Heart left ventricle (tissue), 16 donors: ENCODE data around the gene WFDC2. TPM values are rescaled to one million over a fixed set of nuclear protein-coding genes. Genes with fewer than 3 reads are reported as not detected.

Experiments used
- ATAC-seq, 4 donors: fragments of 200-7000 bp; cut with Tn5 transposase; one replicate each; pipeline ENCODE4 v1.9.1; 2020 to 2022; ENCODE audit warnings: moderate library complexity in 4 of 4, mild to moderate bottlenecking in 3 of 4, moderate number of reproducible peaks in 1 of 4
- DNase-seq, 5 donors: peaks; one replicate each; pipeline ENCODE4 v3.0.0-alpha.2; 2020
- H3K27ac ChIP-seq, 12 donors: fragments of 200-600 bp; sonication (generic) in 4 of 12; one replicate each; pipeline versions ENCODE4 v1.5.0 to v1.8.0; 2016 to 2022; ENCODE audit warnings: mild to moderate bottlenecking in 2 of 12
- H3K27me3 ChIP-seq, 9 donors: fragments of 200-600 bp; sonication (generic) in 2 of 9; one replicate each; pipeline versions ENCODE4 v1.5.1 to v1.8.0; 2016 to 2022; ENCODE audit warnings: mild to moderate bottlenecking in 3 of 9
- H3K36me3 ChIP-seq, 9 donors: fragments of 200-600 bp; sonication (generic) in 2 of 9; one replicate each; pipeline versions ENCODE4 v1.5.0 to v1.8.0; 2018 to 2022; ENCODE audit warnings: mild to moderate bottlenecking in 2 of 9
- H3K4me1 ChIP-seq, 12 donors: fragments of 200-600 bp; sonication (generic) in 4 of 12; one replicate each; pipeline versions ENCODE4 v1.5.0 to v1.8.0; 2016 to 2022; ENCODE audit warnings: mild to moderate bottlenecking in 3 of 12
- H3K4me3 ChIP-seq, 12 donors: fragments of 200-600 bp; sonication (generic) in 4 of 12; one replicate each; pipeline versions ENCODE4 v1.5.0 to v1.8.0; 2017 to 2022; ENCODE audit warnings: mild to moderate bottlenecking in 9 of 12, moderate library complexity in 4 of 12
- H3K9me3 ChIP-seq, 12 donors: fragments of 200-600 bp; sonication (generic) in 4 of 12; one replicate each; pipeline versions ENCODE4 v1.5.0 to v1.8.0; 2016 to 2022; ENCODE audit warnings: mild to moderate bottlenecking in 1 of 12
- POLR2A ChIP-seq, 2 donors: fragments of 450-650 bp; IDR thresholded peaks; one replicate each; pipeline ENCODE4 v1.6.1; 2017; ENCODE audit warnings: antibody characterized with exemption in 2 of 2, mild to moderate bottlenecking in 2 of 2, moderate library complexity in 2 of 2
- WGBS, 4 donors: extraction: QIAGEN DNeasy Blood & Tissue Kit in 2 of 4; methylation state at CpG; one replicate each; pipeline versions ENCODE4 v1.1.5 to v1.1.7; 2013 to 2018; 5-methylcytosine and 5-hydroxymethylcytosine counted together
- intact Hi-C, 10 donors: fragments of 100-400 bp; cut with DNase I; formaldehyde crosslinking; loops; one replicate each; pipeline versions ENCODE4 v1.11.1 to v1.14.2; 2022
- long read RNA-seq, 3 donors: library from polyadenylated mRNA; unstranded; transcript quantifications; one replicate each; pipeline ENCODE4 v2.0.0, GENCODE V29; 2020 to 2021
- polyA plus RNA-seq, 2 donors: library from polyadenylated mRNA; stranded (reverse); fragments of 200-250 nt; gene quantifications; one replicate each; pipeline ENCODE4 v1.2.3, GENCODE V29; 2013
- total RNA-seq, 9 donors: library from RNA; depleted of rRNA in 2 of 9; stranded (reverse); fragments of >200 nt in 2 of 9; fragmentation: NEBNext Ultra II Directional in 3 of 9; extraction: Animal tissue kit (Norgen Biotek cat#: 25700) in 3 of 9; gene quantifications; one replicate each; pipeline versions ENCODE4 v1.1.0 to v1.2.4, GENCODE V29; 2016 to 2023
- TF ChIP-seq, protein P1 (sequence below), 12 donors: fragments of 200-600 bp; sonication (generic) in 4 of 12; IDR thresholded peaks; one replicate each; pipeline versions ENCODE4 v1.5.0 to v1.8.0; 2018 to 2022; ENCODE audit warnings: antibody characterized with exemption in 12 of 12, mild to moderate bottlenecking in 5 of 12
- donor health status: ischemic (EF 13 %, LVEDD 7.1; RV severe dilation, severe dysfunction).
- donor health status: healthy with polysubstance abuse.
- donor health status: DM: no; HTN: yes; CAD: no.
- donor health status: DM: no; HTN: no; CAD: no.
- donor health status: ischemic (EF 25% LVEDD 6.9; RV normal size, moderate dysfunction).
- donor health status: ischemic (EF 25% LVEDD 5.7; RV mildly dilated, moderate dysfunction).
- donor health status: healthy.
- donor health status: DM: yes; HTN: yes; CAD: no.
- donor health status: ischemic (EF 35%, LVEDD 5.7; RV mildly dilated, moderate dysfunction).
- donor health status: nonischemic (EF 11% LVEDD 7.7; RV severe dilation, severe dysfunction).
- donor health status: DM: yes; HTN: yes; CAD: no.
- donor health status: PGD.
- donor health status: ischemic (EF 29% LVEDD 5.4; RV normal size, mild dysfunction).
- donor health status: nonischemic (EF 23%, LVEDD 6.1; RV moderate dilation, normal function).

WFDC2 gene, protein sequence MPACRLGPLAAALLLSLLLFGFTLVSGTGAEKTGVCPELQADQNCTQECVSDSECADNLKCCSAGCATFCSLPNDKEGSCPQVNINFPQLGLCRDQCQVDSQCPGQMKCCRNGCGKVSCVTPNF
- total RNA-seq (1 to 10 TPM in 1 of 9 donors, under 1 TPM in 1, not detected in 7; 0.77 to 4.7 TPM), polyA plus RNA-seq (under 1 TPM in 1 of 2 donors, not detected in 1; 0.51 TPM)
- long read RNA-seq, donor 1, partial matches to known transcripts, result 1 of 1 reads
- long read RNA-seq, donor 1, other reads (novel, unspliced or antisense), result 0 of 1 reads
- long read RNA-seq, donor 2, partial matches to known transcripts, result 0 of 1 reads
- long read RNA-seq, donor 2, other reads (novel, unspliced or antisense), result 1 of 1 reads
- long read RNA-seq, donor 3, result 0 reads

DNA sequence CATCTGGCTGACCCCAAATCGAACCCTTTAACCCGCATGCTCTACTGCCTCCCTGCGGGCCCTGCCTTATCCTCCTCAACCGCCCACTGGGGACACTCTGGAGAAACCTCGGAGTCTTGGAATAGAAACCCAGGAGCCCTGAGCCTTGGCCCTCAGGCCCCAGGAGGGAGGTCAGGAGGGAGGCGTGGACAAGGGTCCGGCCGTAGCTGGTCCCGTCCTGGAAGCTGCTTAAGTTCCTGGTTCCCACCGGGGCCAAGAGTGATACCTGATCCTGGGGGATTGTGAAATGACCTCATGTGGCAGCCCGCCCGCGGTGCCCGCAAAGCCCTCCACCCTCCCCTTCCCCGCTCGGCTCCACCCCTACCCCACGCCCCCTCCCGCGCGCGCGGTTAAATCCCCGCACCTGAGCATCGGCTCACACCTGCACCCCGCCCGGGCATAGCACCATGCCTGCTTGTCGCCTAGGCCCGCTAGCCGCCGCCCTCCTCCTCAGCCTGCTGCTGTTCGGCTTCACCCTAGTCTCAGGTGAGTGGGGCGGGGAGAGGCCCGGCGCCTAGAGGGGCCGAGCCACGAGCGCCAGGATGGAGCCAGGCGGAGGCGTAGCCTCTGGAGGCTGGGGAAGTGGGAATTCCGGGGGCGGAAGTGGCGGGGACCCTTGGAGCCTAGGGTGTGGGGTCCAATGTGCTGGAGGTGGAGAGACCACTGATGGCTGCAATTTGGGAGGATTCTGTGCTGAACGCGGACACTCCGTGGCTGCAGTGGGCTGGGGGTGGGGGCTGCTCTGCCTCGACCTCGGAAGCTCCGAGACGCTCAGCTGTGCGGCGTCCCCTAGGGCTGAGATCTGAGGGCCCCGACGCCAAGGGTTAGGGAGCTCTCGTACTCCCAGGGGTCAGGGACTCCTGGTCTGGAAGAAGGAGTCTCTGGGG, at the start of gene WFDC2:
Gene WFDC2, plus strand, starts transcription at position 418 of the 926 bp plus-strand sequence. Its CDS starts 29 bp downstream, at position 447.
- Histone ChIP-seq H3K4me1 (peaks cover 6 to 23% (median 16%) of the 10 kb centered on the region in 12 donors), H3K9me3 (peaks cover 0 to 7% (median 0%) of the 10 kb centered on the region in 12 donors), H3K27me3 (peaks cover 7 to 78% (median 33%) of the 10 kb centered on the region in 9 donors), H3K36me3 (no peaks in the 10 kb centered on the region), H3K4me3 (peak within 1 kb of the TSS; percentile 41 to 64 (median 53)), H3K27ac (peak within 1 kb of the TSS in 2 of 12 donors; percentile 29 to 85)
- ATAC-seq (peak in 3 of 4 donors; percentile 18 to 35 (median 30)), DNase-seq (no peak)
- TF ChIP-seq, protein P1, sequence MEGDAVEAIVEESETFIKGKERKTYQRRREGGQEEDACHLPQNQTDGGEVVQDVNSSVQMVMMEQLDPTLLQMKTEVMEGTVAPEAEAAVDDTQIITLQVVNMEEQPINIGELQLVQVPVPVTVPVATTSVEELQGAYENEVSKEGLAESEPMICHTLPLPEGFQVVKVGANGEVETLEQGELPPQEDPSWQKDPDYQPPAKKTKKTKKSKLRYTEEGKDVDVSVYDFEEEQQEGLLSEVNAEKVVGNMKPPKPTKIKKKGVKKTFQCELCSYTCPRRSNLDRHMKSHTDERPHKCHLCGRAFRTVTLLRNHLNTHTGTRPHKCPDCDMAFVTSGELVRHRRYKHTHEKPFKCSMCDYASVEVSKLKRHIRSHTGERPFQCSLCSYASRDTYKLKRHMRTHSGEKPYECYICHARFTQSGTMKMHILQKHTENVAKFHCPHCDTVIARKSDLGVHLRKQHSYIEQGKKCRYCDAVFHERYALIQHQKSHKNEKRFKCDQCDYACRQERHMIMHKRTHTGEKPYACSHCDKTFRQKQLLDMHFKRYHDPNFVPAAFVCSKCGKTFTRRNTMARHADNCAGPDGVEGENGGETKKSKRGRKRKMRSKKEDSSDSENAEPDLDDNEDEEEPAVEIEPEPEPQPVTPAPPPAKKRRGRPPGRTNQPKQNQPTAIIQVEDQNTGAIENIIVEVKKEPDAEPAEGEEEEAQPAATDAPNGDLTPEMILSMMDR (IDR thresholded peaks at IDR 0.05), result no peak
- 6 to 9% (median 8%) methylated on average over 22 to 54 of the region's 54 CpGs for WGBS, 4 donors
- intact Hi-C loops, result loop anchor here in 3 of 10 donors (10.0 kb wide), 2 partner anchors 285 to 305 kb away; no protein-coding TSS in a partner anchor

DNA sequence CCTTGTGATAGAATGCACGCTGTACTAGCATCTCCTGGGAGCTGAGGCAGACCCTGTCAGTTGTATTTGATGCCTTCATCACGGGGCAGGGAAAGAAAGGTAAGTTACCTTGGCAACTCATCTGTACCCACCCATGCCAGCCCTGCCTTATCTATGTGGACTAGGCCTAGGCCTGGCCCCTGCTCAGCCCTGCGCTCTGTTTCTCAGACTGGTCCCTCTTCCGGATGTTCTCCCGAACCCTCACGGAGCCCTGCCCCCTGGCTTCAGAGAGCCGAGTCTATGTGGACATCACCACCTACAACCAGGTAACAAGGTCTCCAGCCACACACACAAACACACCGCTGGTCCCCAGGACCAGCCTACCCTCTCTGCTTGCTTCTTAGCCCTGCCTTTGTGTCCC, 49.4 kb upstream of the WFDC2 start:
- ATAC-seq (peak in 3 of 4 donors; percentile 0 to 18 (median 18)), DNase-seq (no peak)
- intact Hi-C loops, result no loop called here
- TF ChIP-seq, protein P1 (IDR thresholded peaks at IDR 0.05), result peak in 1 of 12 donors; percentile 9
- TF ChIP-seq POLR2A (IDR thresholded peaks at IDR 0.05), result no peak
- Histone ChIP-seq H3K27me3 (no peaks in the 10 kb centered on the region), H3K4me3 (no peak overlapping the region), H3K9me3 (no peaks in the 10 kb centered on the region), H3K4me1 (peaks cover 0 to 54% (median 37%) of the 10 kb centered on the region in 12 donors), H3K27ac (peak overlapping the region; percentile 33 to 93 (median 86)), H3K36me3 (peaks cover 0 to 70% (median 55%) of the 10 kb centered on the region in 9 donors)
- 79 to 84% (median 82%) methylated on average over 5 to 8 of the region's 8 CpGs for WGBS, 4 donors

DNA sequence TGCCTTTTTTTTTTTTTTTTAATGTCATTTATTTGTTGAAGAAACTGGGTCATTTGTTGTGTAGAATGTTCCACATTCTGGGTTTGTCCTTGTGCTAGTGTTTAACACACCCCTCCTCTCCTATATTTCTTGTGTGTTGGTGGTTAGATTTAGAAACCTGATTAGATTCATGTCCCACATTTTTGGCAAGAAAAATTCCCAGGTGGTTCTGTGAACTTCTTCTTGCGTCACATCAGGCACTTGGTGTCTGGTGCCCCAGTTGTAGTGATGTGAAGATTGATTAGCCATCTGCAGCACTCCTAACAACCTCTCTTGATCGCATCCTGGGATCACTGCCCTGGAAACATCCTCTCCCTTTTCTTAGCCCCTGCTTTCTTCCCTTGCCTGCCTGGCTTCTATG, 45.9 kb upstream of the WFDC2 start:
- H3K4me3 ChIP-seq, result no peak overlapping the region
- TF ChIP-seq POLR2A (IDR thresholded peaks at IDR 0.05), result no peak
- TF ChIP-seq, protein P1 (IDR thresholded peaks at IDR 0.05), result no peak
- WGBS, 4 donors, result 88 to 96% (median 92%) methylated on average over 2 of the region's 2 CpGs
- peaks cover 0 to 33% (median 12%) of the 10 kb centered on the region in 12 donors for H3K4me1 ChIP-seq
- DNase-seq (no peak), ATAC-seq (no peak)
- H3K9me3 ChIP-seq, result no peaks in the 10 kb centered on the region
- no peak overlapping the region for H3K27ac ChIP-seq
- intact Hi-C loops, result no loop called here
- H3K36me3 ChIP-seq, result peaks cover 0 to 77% (median 64%) of the 10 kb centered on the region in 9 donors
- H3K27me3 ChIP-seq, result no peaks in the 10 kb centered on the region
